Activated T-helper 9 cell treated with anti-CD3 and anti-CD28 coated beads, Interleukin-2, amount 50 U/mL, for 16 hours (primary cell): ENCODE data around the gene NUMBL.

Experiments
- DNase-seq: peaks from one replicate; pipeline ENCODE4 v3.0.0-alpha.2; 2020; ENCODE audit warnings: low read depth

NUMBL gene

DNA sequence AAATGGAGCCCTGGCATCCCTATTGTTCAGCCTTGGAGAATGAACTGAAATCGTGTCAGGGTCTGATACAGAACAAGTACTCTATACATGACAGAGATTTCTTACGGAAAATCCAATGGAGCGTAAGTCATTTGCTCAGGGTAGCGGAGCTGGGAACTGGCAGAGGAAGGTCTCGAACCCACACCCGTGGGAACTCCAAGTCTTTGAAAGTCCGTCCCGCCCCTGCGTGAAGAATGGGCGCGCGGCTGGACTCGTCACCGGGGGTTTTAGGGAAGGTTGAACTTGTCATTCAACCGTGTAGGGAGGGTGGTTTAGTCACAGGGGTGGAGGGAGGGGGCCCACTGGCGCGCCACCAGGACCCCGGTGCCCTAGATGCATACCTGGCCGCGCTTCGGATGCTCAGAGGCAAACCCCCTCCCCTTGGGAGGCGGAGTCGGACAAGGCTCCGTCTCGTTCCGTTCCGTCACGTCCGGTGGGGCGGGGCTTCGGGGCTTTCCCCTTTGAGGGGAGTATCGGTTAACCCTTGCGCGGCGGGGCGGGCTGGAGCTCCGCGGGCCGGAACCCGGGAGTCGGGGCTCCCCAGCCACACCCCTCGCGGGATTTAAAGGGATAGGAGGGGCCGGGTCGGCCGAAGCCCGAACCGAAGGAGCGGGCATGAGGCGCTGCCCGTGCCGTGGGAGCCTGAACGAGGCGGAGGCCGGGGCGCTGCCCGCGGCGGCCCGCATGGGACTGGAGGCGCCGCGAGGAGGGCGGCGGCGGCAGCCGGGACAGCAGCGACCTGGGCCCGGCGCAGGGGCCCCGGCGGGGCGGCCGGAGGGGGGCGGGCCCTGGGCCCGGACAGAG is 26.3 kb upstream of the NUMBL start, which contains the start of the genes COQ8B and ITPKC:
Gene COQ8B (minus strand): TSS at position 405 of the 843 bp plus-strand sequence. CDS start 2,254 bp downstream, outside the sequence.
Gene ITPKC (plus strand): TSS at position 631 of the 843 bp plus-strand sequence. CDS start 24 bp downstream, at position 655.
- DNase-seq, result peak; percentile 100

DNA sequence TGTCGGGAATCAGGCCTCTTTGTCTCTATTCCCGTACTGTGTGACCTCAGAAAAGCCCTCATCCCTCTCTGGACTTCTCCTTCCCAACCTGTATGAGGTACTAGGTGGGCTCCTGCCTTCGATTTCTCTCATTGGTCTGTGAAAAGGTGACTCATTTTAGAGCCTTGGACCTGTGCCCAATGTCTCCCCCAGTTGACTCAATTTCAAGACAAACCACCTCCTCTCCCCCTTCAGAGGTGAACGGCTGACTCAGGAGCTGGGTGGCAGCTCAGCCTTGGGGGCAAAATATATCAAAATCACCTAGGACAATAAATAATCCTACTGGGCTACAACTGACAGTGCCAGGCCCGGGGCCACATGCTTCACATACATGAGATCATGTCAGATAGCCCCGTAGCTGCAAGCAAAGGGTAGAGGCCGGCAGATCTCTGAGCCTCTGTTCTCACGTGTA is 25.6 kb upstream of the NUMBL start:
- DNase-seq, result peak; percentile 61

DNA sequence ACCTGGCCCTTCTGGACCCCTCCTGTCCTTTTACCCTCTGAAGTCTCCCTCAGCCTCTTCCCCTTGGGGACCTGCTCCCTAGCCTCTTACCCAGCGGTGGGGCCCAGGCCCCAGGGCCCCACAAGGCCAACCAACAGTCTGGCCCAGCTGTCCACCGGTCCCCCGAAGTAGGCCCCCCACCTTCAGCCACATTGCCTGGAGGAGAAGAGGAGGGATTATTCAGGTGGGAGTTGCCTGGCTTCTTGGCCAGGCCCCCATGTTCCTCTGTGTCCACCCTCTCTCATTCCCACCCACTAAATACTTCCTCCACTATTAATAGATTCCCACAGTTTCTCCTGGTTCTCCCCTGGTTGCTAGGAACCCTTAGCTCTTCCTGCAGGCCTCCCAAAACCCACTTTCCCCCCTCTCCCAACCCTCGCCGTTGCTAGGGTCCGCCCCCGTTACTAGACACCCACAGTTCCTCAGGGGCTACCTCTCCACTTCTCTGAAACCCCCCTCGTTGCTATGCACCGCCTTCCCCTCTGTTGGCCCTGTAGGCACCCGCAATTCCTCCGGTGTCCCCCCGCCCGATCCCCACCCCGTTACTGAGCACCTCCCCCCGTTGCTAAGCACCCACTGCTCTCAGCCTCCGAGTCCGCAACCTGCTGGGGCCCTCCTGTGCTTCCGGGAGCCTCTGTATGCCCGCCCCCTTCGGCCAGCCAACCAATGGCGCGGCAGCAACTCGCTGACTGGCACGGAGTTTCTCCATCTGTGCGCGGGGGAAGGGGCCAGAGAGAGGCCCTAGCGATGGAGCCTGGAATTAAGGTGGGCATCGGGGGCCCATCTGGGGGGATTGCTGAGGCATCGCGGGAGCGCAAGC is 24.2 kb upstream of the NUMBL start:
- DNase-seq, result peak; percentile 89

DNA sequence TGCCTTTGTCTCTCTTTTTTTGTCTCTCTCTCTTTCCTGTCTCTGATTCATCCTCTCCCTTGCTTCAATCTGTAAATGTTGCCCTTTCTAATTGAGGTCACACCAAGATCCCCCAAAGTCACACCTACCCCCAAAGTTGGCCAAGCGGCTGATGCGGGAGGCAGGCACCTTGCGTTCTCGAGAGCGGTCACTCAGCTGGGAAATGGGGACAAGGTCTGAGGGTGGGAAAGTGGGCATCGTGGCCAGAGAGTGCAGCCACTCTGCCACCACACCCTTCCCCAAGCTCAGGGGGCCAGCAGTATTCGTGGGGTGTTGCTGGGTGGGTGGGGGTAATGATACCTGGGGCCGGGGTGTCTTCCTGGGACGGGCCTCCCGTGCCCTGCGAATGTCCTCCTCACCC is 23.5 kb upstream of the NUMBL start:
- DNase-seq, result no peak

DNA sequence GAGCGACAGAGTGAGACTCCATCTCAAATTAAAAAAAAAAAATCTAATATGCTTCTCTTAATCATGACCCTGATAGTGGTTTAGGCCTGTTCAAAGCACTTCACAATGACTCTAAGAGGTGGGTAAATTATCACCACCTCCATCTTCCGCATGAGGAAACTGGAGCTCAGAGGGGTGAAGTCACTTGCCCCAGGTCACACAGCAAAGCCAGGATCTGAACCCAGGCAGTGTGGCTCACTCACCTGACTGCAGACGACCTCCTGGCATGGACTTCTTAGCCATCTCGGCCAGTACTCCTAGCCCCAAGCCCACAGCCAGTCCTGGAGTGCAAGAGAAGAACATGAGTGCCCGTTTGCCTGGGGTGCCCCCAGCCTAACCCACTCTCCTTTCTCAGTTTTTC is 19.4 kb upstream of the NUMBL start:
- DNase-seq, result no peak

DNA sequence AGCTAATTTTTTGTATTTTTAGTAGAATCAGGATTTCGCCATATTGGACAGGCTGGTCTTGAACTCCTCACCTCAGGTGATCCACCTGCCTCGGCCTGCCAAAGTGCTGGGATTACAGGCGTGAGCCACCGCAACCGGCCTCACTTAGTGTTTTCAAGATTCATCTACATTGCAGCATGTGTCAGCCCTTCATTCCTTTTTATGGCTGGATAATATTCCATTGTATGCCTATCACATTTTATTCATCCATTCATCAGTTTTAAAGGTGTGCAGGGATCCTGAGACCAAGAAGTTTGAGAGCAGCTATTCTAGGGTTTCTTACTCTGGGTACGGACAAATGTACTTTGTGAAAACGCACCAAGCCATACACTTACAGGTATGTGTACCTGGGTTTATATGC is 17.2 kb upstream of the NUMBL start:
- no peak for DNase-seq

DNA sequence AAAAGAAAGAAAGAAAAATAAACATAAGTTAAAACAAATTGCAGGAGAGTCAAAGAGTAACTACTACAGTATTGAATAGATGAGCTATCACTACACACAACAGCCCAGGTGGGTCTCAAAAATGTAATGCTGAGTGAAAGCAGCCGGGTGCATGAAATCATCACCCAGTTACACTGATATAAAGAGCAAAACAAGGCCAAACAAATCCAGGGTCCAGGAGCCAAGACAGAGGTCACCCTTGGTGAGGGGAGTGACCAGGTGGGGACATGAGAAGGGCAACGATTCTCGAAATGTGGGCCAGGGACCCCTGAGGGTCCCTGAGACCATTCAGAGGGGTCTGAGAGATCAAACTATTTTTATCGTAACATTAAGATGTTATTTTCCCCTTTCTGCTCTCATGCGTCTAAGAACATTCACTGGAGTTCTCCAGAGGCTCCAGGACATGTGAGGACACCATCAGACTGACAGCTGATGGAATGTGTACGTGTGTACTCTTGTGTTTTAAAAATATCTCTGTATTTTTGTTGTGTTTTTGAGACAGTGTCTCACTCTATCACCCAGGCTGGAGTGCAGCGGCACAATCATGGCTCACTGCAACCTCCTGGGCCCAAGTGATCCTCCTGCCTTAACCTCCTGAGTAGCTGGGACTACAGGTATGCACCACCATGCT is 15.6 kb upstream of the NUMBL start:
- no peak for DNase-seq

DNA sequence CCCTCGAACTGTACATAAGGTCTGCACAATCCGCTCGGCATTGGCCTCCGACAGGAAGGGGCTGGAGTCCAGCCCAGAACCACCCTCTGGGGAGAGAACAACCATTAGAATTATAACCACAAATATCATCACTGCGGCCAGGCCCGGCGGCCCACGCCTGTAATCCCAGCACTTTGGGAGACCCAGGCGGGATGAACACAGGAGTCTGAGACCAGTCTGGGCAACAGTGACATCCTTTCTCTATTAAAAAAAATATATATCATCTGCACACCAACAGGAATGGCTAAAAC is 14.9 kb upstream of the NUMBL start:
- DNase-seq, result no peak

DNA sequence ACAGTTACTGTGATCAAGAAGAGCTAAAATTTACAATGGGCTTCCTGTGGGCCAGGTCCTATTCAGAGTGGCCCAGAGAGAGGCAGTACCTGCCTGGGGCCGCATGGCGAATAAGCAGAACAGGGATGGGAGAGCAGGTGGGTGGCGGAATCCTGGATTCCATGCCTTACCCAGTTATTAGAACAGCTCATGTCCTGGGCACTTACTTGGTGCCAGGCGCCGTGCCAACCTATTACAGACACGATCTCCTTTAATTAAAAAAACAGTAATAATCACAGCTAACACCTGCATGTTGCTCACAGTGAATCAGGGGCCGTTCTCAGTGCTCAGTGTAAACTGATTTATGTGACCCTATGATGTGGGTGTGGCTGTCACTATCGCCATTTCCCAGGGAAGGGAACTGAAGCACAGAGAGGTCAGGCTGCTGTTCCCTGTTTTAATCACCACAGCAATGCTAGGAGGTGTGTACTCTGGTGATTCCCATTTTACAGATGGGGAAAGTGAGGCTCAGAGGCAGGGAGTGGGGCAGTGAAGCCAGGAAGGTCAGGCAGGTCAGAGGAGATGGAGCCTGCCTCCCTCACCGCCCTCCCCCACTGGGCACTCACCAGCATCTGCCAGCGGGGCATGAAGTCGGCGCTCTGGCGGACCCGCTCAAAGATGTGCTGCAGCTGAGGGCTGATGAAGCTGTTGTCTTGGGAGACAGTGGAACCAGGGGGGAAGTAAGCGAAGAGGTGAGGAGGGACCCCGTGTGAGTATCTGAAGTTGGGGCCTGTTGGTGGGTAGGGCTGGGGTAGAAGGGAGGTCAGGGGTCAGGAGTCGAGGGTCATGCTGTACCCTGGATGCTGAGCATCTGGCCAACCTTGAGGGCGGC is 14.3 kb upstream of the NUMBL start:
- DNase-seq, result no peak

DNA sequence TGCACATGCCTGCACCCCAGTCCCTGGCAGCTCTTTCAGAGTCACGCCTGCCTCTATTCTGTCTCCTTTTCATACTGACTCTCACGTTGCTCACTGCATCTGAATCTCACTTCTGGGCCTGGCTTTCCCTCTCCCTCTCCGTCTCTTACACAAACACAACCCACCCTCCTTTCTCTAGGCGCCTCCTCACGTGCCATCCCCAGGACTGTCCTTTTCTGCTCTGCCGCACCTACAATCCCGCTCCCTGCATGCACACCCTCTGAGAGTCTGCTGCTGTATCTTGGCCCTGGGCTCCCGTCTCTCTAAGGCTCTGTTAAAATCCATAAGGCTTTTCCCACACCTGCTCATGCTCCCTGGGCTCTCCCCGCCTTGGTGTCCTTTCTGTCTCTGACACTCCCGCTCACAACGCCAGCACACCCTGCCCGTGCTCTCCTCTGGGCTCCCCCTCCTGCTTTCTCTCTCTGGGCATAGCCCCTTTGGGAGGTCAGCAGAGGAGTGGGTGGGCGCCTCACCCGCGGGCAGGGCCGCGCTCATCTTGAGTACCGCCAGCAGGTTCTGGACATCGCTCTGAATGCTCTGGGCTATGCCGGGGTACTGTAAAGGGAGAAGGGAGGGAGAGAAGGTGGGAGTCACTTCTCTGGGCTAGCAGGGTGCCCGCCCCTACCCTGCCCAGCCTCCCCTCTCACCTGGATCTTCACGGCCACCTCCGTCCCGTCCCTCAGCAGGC is 12.7 kb upstream of the NUMBL start:
- DNase-seq, result no peak

DNA sequence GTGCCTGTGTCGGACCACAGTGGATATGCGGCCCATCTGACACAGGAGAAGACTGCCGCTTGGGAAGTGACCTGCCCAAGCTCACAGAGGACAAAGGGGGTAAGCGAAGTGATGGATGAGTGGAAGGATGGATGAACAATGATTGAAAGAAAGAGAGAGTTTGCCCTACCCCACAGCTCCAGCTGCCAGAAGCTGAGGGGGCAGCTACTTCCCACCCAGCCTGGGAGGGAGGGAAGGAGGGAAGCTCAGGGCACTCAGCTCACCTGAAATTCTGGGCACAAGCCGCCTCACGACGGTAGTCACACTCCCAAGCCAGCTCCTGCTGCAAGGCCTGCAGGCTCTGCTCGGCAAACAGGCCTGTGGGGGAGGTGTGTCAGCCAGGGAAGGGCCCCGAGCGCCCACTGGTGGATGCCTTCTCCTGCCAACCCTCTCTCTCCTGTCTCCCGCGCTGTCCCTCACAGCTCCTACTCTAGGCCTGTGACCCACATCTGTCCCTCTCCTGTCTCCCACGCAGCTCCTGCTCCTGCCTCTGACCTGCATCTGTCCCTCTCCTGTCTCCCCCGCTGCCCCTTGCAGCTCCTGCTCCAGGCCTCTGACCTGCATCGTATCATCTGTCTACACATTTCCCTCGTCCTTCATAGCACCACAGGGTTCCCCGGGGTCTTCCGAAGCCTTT is 12.0 kb upstream of the NUMBL start:
- no peak for DNase-seq

DNA sequence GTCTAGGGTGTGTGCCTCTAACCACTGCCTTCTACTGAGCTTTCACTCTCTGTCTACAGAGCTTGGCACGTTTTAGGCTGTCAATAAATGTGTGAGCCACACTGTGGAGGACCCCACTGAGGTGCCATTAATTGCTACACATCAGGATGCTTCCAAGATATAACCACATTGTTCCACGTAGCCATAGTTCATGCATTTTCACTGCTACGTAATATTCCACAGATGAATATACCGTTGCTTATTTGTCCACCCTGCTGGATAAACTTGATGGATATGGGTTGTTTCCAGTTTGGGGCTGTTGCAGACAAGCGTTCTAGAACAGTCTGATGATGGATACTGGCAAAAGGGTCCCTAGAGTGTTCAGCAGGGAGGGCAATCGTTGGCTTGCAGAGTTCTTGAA is 11.3 kb upstream of the NUMBL start:
- DNase-seq, result no peak

DNA sequence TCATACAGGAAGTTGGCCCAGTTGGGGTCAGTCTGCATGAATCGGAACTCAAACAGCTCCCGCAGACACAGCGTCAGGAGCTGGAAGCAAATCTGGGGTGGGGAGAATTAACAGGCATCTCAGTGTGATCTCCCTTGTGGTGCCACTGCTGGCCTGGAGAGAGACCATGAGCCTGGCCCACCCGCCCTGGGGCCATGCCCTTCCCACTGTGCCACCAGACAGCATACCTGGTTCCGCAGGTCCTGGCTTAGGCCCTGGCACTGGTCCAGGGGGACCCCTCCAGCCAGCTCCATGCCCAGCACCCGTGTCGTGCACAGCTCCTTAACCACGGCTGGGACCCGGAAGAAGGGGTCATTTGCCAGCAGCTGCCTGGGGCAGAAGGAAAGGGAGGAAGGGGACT is 9.6 kb upstream of the NUMBL start:
- DNase-seq, result no peak

DNA sequence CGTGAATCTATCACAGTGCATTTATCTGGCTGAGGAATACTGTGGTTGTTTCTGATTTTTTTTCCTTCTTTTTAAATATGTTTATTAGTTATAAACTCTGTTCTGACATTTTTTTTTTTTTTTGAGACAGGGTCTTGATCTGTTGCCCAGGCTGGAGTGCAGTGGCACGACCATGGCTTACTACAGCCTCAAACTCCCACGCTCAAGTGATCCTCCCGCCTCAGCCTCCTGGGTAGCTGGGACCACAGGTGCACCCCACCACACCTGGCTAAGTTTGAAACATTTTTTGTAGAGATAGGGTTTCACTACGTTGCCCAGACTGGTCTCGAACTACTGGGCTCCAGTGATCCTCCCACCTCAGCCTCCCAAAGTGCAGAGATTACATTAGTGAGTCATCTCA is 6.6 kb upstream of the NUMBL start:
- DNase-seq, result no peak

DNA sequence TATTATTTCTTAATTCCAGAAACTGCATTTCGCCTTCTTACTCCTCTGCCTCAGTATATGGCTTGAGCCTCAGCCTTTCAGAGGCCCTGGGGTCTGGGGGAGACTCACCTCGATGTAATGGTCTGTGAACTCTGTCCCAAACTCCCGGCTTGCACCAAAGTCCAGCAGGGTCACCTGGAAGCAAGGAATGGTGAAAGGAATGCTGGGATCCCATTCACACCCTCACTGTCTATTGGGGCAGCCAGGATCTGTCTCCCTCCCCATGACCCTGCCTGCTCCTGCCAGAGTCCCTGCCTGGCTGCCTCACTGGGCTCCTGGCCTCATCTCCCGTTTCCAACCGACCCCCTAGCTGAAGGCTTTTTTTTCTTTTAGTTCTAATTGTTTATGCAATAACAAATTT is 5.4 kb upstream of the NUMBL start:
- no peak for DNase-seq

DNA sequence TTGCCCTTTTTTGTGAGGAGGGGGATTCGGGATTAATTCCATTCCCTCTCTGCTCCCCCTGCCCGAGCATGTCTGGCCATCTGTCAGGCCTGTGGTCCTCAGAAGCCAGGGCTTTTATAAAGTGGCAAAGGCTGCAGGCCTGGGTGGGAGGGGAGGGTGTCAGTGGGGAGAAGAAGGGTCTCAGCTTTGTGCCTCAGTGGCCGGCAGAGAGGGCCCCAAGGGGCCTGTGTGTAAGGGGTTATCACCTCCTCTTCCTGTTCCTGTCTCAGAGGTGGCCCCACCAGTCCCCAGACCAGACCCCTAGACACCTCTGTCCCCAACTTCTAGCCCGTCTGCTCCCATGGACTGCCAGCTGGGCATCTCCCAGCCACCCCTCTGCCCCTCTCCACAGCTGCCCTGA is 3.4 kb upstream of the NUMBL start:
- no peak for DNase-seq

DNA sequence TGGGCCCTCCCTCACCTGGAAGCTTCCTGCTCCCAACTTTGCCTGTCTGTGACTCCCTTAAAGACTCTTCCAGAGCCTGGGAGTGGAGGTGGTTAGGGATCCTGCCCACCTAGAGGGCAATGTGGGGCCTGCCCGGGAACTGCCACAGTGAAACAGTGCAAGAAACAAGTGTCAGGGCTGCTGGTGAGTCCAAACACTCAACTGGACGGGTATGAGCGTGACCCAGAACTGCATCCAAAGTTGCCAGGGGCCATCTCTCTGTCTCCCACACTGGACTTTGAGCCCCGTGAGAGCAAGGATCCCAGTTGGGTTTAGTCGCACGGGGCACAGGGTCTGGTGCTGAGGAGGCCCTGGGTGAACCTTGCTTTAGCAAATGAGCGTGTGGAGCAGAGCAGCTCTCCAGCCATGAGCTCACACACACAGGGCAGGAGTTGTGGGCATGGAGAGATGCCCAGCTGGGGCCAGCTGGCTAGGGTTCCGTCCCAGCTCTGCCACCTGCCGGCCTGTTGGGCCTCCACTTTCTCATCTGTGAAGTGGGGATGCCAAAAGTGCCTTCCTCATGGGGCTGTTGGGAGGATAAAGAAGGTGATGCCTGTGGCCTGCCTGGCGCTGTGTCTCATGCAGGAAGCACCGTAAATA is 2.8 kb upstream of the NUMBL start:
- DNase-seq, result no peak

DNA sequence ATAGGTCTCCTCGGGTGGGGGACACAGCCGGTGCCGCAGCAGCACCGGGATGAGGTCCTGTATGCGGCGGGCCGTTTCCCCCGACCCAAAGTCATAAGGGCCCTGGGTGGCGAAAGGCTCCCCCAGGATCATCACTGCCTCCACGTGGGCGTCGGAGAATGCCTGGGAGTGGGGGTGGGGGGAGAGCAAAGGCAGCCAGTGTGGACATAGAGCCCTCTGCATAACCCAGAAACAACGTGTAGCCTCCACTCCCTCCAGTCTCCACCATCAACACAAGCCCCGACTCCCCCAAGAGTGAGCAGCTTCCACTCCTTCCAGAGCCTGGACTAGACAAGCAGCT is 1.7 kb upstream of the NUMBL start:
- DNase-seq, result no peak

DNA sequence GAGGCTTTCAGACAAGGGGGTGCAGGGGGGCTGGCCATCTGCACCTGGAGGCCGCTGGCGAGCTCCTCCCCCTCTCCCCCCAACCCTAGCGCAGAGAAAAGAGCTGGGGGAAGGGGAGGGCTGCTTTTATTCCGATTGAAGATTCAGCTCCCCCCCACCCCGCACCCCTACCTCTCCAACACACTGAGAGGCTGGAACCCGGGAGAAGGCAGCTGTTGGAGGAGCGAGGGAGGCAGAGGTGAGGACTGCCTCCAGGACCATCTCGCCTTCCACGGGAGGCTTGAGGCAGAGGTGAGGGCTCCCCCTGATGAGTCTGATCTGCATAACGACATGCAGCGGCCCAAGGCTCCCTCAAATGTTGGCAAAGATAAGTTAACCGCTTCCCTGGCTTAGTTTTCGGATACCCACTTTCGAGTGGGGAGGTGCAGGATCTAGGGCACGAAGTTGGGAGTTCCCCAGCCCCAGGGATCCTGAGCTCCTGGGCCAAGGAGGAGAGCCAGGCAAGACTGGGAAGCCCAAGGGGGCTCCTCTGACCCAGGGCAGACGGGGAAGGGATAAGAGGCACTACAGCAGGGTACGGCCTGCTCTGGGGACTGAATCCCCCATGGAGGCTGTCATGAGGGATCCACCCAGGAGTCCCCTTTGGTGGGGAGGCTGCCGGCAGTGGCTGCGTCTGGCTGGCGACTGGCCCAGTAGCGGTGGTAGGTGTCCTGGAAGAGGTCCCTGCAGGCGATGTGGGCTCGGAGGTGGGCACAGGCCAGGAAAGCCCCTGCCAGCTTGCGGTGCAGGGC is 1.2 kb upstream of the NUMBL start:
- no peak for DNase-seq
